NCI-H1092 (cell line): ENCODE results near the gene DSG2.

Experiments used
- DNase-seq: peaks from one replicate; lab custom pipeline; 2025; lab: John Stamatoyannopoulos, UW

Gene DSG2

GRCh38 chr18:31555971-31556747 is 58.2 kb downstream of the DSG2 start:
- DNase-seq, result peak; percentile 66

- no peak for DNase-seq
Measured at GRCh38 chr18:31557446-31557845, 59.5 kb downstream of the DSG2 start.

- no peak for DNase-seq
Measured at GRCh38 chr18:31558567-31558966, 60.6 kb downstream of the DSG2 start.

- DNase-seq, result no peak
Measured at GRCh38 chr18:31562726-31563125, 64.7 kb downstream of the DSG2 start.

- no peak for DNase-seq
Measured at GRCh38 chr18:31563778-31564177, 65.8 kb downstream of the DSG2 start.

GRCh38 chr18:31565345-31565744 is 67.4 kb downstream of the DSG2 start:
- DNase-seq, result no peak

GRCh38 chr18:31565782-31566512 is 68.0 kb downstream of the DSG2 start:
- DNase-seq, result no peak

GRCh38 chr18:31566576-31567306 is 68.8 kb downstream of the DSG2 start:
- DNase-seq, result no peak

GRCh38 chr18:31572368-31572767 is 74.4 kb downstream of the DSG2 start:
- DNase-seq, result no peak

GRCh38 chr18:31573051-31573450 is 75.1 kb downstream of the DSG2 start:
- no peak for DNase-seq

GRCh38 chr18:31574359-31574758 is 76.4 kb downstream of the DSG2 start:
- DNase-seq, result no peak

- DNase-seq, result no peak
Measured at GRCh38 chr18:31575515-31576257, 77.7 kb downstream of the DSG2 start.

GRCh38 chr18:31576670-31577069 is 78.7 kb downstream of the DSG2 start:
- no peak for DNase-seq

GRCh38 chr18:31577195-31577594 is 79.2 kb downstream of the DSG2 start:
- no peak for DNase-seq

GRCh38 chr18:31578126-31578525 is 80.1 kb downstream of the DSG2 start:
- DNase-seq, result no peak

- DNase-seq, result no peak
Measured at GRCh38 chr18:31579375-31579774, 81.4 kb downstream of the DSG2 start.

- no peak for DNase-seq
Measured at GRCh38 chr18:31581498-31582197, 83.7 kb downstream of the DSG2 start.

GRCh38 chr18:31583185-31583854 is 85.3 kb downstream of the DSG2 start:
- no peak for DNase-seq

GRCh38 chr18:31585991-31586390 is 88.0 kb downstream of the DSG2 start:
- DNase-seq, result no peak

GRCh38 chr18:31586616-31587015 is 88.6 kb downstream of the DSG2 start:
- no peak for DNase-seq

- DNase-seq, result no peak
Measured at GRCh38 chr18:31587529-31587928, 89.6 kb downstream of the DSG2 start.
